Activated CD4-positive, CD25-positive, alpha-beta regulatory T cell (primary cell): Measurements from ENCODE around the gene OR11L1.

ENCODE experiments used
- DNase-seq, 4 experiments: peaks; one replicate each; lab custom pipeline; 2025; lab: John Stamatoyannopoulos, UW

OR11L1 gene, protein sequence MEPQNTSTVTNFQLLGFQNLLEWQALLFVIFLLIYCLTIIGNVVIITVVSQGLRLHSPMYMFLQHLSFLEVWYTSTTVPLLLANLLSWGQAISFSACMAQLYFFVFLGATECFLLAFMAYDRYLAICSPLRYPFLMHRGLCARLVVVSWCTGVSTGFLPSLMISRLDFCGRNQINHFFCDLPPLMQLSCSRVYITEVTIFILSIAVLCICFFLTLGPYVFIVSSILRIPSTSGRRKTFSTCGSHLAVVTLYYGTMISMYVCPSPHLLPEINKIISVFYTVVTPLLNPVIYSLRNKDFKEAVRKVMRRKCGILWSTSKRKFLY

DNA sequence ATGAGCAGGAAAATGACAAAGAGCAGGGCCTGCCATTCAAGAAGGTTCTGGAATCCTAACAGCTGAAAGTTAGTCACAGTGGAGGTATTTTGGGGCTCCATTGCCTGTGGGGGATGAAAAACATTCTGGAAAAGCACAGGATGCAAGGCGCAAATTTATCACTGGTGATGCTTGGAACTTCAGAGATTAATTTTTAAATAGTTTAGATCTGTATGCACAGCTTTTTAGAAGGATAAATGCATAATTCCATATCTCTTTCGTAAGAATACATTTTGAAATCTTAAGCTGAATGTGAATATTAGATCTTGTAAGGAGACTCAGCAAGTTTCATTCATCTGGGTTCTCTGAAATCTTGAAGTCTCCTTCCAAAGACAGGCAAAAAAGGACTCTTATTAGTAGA is at the start of gene OR11L1:
Gene OR11L1, minus strand, starts transcription at position 101 of the 400 bp plus-strand sequence. Its CDS starts 0 bp downstream, at position 101.
- no peak for DNase-seq

DNA sequence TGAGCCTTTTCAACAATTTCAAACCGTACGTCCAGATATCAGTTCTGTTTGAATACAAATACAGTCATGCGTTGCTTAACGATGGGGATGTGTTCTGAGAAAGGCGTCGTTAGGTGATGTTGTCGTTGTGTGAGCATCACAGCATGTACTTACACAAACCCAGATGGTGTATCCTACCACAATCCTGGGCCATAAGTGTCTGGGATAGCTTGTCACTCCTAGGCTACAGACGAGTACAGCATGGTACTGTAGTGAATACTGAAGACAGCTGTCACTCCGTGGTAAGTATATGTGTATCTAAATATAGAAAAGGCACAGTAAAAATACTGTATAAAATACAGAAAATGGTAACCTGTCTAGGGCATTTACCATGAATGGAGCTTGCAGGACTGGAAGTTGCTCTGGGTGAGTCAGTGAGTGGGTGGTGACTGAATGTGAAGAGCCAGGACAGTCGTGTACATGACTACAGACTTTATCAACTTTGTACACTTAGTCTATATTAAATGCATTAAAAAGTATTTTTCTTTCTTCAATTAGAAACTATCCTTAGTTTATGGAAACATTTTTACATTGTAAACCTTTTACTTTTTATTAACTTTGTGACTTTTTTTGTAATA is 43.2 kb upstream of the OR11L1 start:
- no peak for DNase-seq

DNA sequence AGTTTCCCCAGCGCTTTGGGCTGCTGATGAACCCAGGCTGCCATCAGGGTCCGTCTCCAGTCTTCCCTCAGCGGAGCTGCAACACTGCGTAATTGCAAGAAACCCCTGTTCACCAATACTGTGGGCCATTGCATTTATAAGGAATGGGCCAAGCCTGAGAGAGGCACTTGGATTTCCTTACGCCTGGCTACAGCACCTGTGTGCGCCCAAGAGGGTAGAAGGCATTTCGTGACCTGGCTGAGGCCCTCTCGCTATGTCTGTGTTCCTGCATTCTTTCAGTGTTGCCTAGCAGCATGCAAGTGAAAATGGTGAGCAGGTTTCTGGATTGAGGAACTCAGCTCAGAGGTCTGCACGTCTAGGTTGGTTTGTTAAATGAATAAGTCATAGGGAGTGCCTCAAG is 41.6 kb upstream of the OR11L1 start:
- no peak for DNase-seq

DNA sequence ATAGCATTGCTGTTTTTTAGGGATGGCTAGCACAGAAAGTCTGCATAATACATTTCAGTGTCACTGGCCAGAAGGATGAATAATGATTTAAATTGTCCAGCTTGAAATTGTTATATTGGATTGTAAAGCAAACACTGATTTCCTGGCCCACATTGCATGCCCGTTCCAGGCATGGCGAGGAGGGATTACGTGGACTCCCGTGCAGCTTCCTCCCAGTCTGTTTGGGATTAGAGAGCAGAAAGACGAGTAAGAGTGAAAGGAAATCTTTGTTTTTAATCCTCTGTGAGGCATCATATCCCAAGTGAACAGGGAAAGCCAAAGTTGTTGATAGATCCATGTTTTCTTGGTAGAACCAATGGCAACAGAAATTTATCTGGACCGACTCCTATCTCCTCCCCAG is 23.7 kb upstream of the OR11L1 start:
- no peak for DNase-seq

DNA sequence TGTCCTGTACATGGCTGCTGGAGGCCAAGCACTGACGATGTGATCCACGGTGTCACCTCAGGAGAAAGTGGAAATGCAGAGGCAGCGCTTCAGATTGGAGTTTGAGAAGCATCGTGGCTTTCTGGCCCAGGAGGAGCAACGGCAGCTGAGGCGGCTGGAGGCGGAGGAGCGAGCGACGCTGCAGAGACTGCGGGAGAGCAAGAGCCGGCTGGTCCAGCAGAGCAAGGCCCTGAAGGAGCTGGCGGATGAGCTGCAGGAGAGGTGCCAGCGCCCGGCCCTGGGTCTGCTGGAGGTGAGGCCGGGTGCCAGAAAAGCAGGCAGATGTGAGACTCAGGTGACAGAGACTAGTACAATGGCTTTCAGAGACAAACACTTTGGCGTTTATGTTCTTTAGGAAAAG is 22.9 kb upstream of the OR11L1 start:
- DNase-seq: no peak

DNA sequence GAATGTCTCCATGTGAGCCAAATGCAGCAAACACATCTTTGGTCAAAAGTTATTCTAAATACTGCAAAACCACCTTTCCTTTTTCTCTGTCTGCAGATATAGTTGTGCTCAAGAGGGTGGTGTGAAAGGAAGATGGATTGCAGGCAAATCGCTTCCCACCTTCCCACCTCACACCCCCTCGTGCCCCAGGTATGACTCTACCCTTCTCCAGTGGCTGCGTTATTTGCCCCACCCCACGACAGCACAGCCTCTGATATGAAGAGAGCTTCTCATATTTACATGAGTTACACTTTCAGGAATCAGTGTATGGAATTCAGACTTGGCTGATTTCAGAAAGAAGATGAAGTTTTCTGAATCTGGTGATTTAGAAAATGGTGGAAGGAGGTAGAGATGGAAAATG is 21.1 kb upstream of the OR11L1 start:
- no peak for DNase-seq

DNA sequence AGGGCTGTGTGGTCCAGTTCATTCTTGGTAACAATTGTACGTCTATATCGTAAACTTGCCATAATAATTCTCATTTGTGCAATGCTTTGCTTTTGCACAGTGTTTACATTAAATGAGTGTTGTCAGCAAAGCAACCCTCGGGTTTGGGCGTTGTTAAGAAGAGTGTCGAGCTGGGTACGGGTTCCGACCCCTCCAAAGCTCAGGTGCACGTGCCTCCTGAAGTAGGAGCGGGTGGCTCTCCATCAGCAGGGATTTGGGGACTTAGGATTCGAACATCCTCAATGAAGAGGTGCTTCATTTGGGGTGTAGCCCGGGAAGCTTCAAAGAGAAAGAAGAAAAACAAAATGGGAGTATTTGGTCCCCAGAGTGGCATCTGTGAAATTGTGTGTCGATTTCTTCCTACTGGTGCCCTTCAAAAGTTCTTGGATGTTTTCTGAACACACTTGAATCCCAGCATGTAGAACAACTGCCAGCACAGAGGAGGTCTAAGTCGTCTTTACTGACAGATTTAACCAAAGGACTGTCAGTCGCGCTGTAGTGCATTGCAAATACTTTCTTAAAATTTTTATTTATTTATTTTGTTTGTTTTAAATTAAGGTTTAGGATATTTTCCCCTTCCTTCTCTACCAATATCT is 16.4 kb upstream of the OR11L1 start:
- DNase-seq: no peak

DNA sequence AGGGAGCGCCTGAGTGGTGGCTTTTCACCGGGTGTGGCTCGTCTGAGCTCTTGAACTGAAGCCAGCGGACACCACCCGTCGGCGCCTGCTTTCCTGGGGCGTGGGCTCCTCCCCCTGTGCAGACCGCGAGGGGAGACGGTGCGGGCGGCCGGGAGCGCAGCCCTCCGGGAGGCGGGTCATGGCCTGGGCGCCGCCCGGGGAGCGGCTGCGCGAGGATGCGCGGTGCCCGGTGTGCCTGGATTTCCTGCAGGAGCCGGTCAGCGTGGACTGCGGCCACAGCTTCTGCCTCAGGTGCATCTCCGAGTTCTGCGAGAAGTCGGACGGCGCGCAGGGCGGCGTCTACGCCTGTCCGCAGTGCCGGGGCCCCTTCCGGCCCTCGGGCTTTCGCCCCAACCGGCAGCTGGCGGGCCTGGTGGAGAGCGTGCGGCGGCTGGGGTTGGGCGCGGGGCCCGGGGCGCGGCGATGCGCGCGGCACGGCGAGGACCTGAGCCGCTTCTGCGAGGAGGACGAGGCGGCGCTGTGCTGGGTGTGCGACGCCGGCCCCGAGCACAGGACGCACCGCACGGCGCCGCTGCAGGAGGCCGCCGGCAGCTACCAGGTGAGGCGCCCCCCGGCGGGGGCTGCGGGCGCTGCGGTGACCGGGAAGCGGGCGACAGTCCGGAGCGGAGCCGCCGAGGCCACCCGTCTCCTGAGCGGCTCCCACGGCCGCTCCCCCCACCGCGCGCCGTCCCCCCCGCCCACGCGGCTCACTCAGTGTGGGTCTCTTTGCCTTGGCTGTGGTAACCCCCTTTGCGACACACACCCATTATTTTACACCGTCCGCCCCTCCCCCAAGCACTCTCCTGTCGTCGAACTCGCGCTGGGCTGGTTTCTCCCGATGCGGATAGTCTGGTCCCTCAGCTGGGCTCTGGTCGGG is 15.6 kb upstream of the OR11L1 start, which contains the start of gene TRIM58:
Gene TRIM58, plus strand, starts transcription at position 119 of the 916 bp plus-strand sequence. Its CDS starts 60 bp downstream, at position 179.
- DNase-seq: no peak

DNA sequence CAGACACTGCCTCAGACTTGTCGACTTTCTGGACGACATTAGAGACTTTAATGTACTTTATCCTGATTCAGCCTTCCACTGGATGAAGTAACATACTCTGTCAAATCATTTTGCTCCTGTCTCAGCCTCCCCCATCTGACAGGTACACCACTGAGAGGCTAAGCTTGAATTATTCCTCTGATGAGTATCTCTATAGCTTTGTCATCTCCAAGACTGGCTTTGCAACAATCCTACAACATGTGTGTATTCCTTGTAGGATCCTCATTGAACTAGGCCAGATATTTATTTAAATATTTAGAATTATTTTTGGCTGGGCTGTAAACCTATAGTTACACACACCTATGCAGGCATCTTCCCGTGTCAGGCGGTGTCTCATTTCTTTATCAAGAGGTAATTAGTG is 14.2 kb upstream of the OR11L1 start:
- DNase-seq: no peak

DNA sequence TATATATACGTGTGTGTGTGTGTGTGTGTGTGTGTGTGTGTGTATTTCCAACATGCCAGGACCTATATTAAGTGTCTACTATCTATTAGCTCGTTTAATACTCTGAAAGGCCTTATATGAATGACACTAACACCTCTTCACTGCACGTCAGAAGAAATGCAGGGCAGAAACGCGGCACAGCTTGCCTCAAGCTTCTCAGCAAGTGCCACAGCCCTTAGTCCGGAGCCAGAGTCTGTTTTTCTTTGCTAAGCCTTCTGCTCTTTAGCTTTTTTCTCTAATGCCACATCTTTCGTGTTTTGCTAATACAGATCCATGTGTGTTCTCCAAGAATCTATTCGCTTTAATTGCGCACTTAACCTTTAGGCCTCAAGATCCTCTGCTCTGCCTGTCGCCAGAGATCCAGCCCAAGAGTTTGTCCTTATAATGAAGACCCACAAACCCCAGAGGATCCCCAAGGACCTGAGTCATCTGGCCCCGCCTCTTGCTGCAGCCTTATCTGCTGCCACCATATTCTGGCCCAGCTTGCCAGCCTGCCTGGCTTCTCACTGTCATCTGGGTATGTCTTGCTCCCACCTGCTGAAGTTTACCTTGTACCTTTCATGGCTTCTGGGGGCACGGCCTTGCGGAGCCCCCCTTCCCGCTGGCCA is 13.3 kb upstream of the OR11L1 start:
- no peak for DNase-seq

DNA sequence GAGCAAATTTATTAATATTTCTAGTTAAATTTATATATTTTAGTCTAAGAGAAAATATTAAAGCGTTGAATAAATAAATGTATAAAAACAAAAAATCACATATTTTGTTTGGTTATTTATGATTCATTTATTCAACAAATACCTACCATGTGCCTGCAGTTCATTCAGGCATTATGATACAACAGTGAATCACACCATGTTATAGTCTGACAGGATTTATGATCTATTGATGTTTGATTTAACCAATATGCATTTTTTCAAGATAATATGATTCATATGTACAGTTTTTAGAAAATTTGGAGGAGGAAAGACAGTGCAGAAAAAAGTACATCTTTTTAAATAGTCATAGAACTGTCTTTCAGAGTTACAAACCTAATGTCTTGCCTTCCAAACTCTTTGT is 7.9 kb upstream of the OR11L1 start:
- no peak for DNase-seq

DNA sequence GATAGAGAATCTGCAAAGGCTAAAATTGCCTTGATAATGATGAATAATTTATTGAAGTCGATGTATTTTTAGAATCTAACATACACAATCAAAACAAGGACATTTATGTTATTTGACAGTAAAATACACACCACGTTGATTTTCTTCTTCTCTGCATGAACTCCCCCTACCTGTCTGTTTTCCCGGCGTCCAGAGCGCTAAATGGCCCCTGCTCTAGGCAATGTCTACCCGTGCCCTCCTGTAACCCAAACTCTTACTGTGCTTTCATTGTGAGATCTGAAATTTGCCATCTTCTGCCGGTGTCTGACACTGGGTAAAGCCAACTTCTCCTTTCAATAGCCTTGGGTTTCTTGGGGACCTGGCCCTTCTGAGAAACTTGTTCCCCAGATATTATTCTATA is 6.7 kb upstream of the OR11L1 start:
- DNase-seq: no peak

DNA sequence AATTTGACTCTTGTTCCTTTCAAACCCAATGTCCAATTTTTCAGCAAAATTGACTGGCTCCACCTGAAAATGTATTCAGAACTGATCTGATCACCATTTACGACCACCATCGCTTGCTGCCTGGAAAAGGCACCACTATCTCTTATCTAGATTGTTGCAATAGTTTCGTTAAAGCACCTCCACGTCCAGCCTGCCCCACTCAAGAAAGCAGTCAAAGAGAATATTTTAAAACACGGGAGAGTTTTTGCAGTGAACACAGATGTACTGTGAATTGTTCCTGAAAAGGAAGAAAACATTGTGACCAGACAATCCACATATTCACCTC is 4.0 kb upstream of the OR11L1 start:
- DNase-seq: no peak

DNA sequence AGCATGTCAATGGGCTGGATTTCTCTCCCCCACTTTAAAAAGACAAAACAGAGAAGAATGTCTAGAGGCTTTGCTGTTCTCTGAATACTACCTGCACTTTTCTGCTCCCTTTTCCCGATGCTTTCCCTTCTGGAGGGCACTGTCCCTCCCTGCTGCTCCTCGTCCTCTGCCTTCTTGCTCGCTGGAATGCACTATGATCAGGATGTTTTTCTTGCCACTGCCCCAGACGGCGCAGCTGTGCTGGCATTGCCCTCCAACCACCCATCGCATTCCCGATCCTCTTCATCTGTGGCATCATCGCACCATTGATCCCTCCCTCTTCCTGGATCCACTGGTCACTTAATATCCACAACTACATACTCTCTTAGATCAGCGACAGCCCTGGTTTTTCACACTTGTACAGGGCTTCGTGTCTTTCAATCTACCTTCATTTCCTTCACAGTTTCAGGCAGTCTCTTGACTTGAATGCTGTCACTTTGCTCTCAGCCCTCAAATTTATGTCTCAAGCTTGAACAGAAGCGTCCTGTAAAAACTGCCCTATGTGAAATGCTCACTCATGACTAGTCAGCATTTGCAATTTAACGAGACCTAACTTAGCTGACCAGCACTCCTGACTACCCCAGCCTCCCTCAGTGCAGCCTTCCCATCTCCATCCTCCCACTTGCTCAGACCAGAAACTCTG is 3.5 kb upstream of the OR11L1 start:
- no peak for DNase-seq

DNA sequence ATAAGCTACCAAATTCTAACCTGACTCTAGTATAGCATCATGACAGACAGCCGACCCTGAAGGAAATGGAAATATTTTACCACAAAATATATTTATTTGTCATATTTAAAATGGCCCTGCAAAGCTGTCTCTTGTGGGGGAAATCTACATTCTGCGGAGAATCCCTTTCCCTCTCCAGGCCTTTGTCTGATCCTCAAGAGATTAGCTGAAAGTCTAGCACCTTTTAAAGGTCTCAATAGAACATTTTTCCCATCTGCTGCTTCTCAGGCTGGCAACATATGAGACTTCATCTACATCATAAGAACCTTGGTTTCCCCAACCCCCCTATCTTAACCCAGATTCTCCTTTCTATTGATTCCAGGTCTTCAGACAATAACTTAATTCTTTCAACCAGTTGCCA is 1.7 kb upstream of the OR11L1 start:
- DNase-seq: no peak

DNA sequence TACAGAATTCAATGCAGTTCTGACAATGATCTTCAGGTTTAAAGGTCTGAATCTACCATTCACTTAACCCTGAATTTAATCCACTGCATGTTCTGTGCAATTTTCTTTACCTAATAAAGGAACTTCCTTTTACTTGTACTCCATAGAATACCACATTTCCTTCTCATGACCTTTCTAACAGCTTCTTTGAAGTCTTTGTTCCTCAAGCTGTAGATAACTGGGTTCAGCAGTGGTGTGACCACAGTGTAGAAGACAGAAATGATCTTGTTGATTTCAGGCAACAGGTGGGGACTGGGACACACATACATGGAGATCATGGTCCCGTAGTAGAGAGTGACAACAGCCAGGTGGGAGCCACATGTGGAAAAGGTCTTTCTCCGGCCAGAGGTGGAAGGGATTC is 878 bp downstream of the OR11L1 start:
- DNase-seq: no peak

DNA sequence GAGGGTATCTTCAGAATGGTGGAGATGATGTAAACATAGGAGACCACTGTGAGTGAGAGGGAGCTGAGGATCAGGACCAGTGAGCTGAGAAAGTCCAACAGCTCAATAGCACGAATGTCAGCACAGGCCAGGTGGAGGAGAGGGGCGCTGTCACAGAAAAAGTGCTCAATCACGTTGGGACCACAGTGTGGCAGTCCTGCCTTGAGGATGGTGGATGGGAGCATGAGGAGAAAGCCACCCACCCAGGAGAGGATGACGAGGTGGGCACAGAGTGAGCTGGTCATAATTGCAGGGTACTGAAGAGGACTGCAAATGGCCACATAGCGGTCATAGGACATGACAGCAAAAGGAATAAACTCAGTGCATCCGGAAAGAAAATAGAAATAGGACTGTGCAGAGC is 8.1 kb downstream of the OR11L1 start:
- DNase-seq: no peak

DNA sequence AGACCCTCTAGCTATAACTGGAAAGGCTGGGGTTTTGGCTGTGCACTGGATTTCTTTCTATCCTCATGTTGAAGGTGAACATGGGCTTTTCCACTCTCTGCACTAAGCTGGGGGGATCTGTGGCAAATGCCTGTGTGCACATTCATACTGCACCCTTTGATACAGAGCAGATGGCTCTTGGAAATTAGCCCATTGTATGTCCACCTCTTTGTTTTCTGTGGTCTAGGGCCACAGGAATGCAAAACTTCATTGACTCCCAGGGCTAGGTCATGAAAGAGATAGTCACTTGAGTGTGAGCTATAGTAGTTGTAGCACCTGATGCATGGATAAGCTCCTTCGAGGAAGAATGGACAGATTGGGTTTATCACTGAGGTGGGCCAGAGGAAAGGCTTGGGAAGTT is 12.0 kb downstream of the OR11L1 start:
- DNase-seq: no peak

DNA sequence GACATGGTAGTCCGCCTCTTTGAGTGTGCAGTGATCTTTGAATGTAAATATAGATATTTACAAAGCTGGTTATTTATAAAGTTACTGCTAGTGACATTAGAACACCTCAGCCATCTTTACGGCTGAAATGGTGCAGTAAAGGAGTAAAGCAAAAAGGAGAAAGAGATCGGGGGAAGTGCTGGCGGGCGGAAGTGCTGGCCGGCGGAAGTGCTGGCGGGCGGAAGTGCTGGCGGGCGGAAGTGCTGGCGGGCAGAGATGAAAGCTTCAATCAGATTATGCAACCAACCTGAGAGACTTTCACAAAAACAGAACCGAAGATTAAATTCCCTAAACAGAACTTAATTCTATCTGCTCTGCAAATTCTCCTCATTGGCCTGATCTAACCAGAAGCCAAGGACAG is 16.3 kb downstream of the OR11L1 start:
- no peak for DNase-seq

DNA sequence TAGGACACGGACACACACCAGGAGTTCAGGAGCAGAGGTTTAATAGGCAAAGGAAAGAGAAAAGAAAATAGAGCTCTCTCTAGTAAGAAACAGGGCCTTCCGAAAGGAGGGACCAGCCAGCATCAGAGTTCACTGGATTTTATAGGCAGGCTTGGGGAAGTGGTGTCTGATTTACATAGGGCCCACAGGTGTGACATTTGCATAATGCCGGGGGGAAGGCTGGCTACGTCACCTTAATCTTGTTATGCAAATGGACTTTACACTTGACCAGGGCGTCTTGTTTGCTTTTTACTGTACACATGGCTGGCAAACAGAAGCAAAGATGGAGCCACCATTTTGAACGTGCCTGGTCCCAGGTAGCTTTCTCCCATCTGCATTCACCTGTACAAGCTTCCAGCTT is 17.7 kb downstream of the OR11L1 start, which contains the start of gene OR14A16:
Gene OR14A16, minus strand, starts transcription at position 97 of the 400 bp plus-strand sequence. CDS start 8,390 bp downstream, outside the sequence.
- DNase-seq: no peak

DNA sequence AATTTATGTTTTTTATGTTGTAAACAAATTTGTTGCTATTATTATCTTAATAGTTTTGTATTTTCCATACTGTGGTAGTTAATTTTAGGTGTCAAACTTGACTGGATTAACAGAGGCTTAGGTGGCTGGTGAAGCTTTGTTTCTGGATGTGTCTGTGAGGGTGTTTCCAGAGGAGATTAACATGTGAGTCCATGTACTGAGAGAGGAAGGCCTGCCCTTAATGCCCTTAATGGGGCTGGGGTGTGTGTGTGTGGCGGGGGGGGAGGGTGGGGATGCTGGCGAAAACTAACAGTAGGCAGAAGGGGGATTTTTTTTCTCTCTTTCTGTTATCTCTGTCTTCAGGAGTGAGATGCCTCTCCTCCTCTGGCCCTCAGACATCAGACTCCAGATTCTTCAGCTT is 19.6 kb downstream of the OR11L1 start:
- no peak for DNase-seq
